ENCODE measurements around the gene NDUFAF8.

The NDUFAF8 gene

DNA sequence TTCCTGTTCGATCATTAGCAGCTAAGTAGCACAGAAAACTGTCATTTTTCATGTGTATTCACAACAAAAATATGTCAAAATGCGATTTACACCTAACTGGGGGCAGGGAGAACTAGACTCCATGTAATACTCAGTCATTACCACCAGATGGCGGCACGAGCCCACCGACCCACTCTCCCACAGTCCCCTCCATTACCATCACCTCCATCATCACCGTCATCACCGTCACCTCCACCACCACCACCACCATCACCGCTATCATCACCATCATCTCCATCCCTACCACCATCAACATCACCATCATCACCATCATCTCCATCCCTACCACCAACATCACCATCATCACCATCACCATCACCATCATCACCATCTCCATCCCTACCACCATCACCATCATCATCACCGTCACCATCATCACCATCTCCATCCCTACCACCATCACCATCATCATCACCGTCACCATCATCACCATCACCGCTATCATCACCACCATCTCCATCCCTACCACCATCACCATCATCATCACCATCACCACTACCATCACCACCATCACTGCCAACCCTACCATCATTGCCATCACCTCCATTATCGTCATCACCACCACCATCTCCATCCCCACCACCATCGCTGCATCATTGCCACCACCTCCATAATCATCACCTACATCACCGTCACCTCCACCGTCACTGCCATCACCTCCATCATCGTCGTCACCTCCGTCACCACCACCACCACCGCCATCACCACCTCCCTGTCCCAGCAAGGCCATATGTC is 14.4 kb downstream of the NDUFAF8 start:
- peak; percentile 34 to 59 (median 50) for DNase-seq

DNA sequence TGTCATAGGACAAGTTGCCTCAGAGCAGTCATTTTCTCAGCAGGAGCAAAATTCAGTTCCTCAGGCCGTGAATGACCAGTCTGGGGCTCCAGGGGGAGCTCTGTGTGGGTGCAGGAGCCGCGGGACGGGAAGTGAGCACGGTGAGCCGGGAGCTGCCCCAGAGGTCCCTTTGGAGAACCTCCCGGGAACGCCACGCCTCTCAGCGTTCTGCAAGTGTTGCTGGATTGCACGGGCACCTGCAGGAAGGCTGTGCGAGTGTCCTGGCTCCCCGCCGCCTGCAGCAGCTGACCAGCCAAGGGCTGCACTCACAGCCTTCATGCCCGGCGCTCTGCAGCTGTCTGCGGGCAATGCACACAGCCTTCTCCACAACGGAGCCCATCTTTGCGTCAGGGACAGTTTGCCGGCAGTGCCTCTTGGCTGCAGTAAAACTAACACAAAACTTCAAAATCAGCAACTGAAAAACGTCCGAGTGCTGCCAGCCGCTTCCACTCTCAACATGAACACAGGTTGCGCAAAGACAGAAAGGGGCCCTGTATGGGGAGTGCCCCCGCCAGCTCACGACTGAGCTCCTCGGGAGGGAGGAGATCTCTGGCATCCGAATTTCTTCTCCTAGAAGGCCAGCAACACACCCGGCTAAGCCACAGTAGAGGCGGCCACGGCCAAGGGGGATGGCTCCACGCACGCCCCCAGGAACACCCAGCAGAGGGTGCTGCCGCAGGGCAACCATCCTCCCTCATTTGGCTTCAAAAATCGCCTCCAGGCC is 16.0 kb downstream of the NDUFAF8 start:
- DNase-seq, result peak; percentile 89 to 93 (median 92)

- peak; percentile 6 to 47 (median 27) for DNase-seq
Measured at GRCh38 chr17:81256616-81257015, 17.5 kb downstream of the NDUFAF8 start.

GRCh38 chr17:81257533-81257932 is 18.4 kb downstream of the NDUFAF8 start:
- DNase-seq, result no peak

GRCh38 chr17:81258292-81258691 is 19.2 kb downstream of the NDUFAF8 start:
- DNase-seq, result no peak

DNA sequence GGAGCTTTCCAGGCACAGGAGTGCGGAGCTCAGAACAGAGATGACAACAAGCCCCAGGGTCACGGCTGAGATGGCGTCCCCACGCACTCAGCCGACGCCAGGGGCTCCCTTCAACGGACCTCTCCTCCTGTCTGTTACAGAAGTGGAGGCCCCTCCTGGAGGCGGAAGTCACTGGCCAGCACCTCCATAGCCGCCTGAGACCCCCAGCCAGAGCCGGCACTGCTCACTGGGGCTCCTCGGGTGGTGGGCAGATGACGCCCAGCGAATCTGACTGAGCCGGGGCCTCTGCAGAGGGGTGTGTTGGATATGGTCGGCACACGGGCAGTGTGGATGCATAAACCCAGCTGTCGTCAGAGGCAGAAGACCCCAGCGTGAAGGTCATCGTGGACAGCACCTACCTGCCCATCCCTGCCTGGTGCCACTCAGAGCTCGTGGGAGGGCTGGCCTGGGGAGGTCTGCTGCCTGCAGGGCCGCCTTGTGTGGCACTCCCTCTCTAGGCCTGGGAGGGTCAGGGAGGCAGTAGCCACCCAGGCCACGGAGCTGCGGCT is 20.0 kb downstream of the NDUFAF8 start:
- no peak for DNase-seq

- no peak for DNase-seq
Measured at GRCh38 chr17:81260171-81260570, 21.1 kb downstream of the NDUFAF8 start.

DNA sequence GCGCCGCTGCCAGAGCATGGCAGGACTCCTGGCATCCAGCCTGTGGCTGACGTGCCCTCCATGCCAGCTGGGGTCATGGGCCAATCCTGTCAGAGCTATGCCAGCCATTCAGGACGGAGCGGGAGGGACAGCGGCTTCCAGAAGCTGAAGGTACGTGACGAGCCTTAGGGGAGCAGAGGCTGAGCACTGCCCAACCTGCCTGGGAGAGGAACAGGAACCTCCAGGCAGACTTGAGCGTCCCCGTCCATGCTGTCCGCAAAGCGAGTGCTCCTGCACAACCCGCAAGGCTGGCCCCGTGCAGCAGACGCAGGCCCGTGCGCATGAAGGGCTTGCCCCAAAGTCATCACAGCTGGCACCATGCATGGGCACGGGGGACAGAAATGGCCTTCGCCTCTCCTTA is 21.5 kb downstream of the NDUFAF8 start:
- DNase-seq, result no peak

GRCh38 chr17:81261096-81261495 is 22.0 kb downstream of the NDUFAF8 start:
- DNase-seq, result no peak

GRCh38 chr17:81261582-81262336 is 22.6 kb downstream of the NDUFAF8 start:
- DNase-seq, result no peak

DNA sequence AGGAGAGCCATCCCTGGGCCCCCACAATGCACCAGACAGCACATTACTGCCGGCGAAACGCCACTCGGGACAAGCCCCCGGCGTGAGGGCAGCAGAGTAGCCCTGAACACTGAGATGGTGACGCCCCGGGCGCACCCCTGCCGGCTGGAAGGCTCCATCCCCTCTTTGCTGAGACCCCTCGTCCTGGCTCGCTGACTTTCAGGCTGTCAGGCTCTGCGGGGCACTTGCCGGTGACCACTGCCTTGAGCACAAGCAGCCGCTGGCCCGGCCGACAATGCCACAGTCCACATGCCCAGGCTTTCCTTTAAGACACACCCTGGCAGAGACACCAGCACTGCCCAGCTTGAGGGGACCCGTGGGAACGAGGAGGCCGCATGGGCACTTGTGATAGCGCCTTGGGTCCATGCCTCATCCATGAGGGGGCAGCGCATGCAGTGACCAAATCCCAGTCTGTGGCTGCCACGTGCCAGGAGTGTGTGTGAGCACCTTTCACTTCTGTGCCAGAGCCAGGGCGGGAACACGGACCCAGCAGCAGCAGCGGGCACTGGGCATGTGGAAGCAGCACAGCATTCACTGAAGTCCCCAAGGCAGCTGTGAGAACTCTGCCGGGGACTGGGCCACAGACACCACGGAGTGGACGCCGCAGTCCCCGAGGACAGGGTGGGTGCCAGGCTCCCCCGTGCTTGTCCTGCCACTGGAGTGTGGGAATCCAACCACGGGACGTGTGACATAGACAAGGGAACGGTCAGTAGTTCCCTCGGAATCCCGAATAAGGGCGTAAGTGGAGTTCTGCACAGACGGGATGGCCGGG is 24.5 kb downstream of the NDUFAF8 start:
- DNase-seq, result no peak

DNA sequence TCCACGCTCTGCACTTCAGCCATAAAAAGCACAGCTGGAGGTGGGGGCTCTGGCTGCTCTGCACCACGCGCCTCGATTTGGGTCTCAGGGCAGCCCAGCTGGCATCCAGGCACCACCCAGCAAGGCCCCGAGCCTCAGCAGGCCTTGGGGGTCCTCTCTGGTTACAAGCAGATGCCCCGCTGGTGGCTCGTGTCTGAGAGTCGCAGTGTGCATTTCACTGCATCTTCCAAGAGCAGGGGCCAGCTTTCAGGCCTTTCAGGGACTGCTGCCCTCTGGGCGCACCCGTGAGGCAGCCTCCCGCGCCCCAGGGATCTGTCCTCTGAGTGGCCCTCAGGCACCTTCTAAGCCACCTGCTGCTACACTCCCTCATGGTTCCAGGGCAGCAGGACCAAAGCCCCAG is 25.5 kb downstream of the NDUFAF8 start:
- DNase-seq, result no peak

GRCh38 chr17:81265576-81265975 is 26.5 kb downstream of the NDUFAF8 start:
- DNase-seq, result no peak

DNA sequence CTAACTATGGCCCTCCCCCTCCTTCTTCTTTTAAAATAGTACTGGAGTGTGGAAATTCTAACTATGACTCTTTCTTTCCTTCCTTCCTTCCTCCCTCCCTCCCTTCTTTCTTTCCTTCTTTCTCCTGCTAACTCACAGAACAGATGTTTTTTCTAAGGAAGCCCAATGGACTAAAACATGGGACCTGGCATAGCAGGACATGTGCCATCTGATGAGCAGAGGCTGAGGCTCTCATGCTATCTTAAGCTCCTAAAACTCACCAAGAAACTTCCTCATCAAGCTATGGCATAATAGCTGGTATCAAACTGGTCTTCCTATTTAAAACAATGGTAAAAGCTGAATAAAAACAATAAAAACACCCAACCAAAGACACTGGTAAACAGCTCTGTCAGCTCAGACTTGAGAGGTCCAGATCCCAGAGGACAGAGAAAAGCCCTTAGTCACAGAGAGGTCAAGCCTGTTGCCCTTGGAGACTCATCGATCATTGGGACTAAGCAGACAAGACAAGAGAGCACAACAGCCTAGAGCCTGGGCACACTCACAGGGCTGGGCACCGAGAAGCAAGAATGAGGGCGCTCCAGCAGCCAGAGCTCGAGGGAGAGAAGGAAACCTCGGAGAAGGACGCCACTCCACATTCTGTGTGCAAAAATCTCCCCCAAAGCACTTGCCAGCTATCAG is 28.4 kb downstream of the NDUFAF8 start:
- DNase-seq, result peak in 3 of 4 experiments; percentile 32 to 44 (median 33)

- DNase-seq, result peak in 2 of 4 experiments; percentile 25 to 37
Measured at GRCh38 chr17:81270279-81270678, 31.2 kb downstream of the NDUFAF8 start.

GRCh38 chr17:81271226-81271625 is 32.1 kb downstream of the NDUFAF8 start:
- DNase-seq, result no peak

- peak; percentile 24 to 62 (median 52) for DNase-seq
Measured at GRCh38 chr17:81272616-81273015, 33.5 kb downstream of the NDUFAF8 start.

DNA sequence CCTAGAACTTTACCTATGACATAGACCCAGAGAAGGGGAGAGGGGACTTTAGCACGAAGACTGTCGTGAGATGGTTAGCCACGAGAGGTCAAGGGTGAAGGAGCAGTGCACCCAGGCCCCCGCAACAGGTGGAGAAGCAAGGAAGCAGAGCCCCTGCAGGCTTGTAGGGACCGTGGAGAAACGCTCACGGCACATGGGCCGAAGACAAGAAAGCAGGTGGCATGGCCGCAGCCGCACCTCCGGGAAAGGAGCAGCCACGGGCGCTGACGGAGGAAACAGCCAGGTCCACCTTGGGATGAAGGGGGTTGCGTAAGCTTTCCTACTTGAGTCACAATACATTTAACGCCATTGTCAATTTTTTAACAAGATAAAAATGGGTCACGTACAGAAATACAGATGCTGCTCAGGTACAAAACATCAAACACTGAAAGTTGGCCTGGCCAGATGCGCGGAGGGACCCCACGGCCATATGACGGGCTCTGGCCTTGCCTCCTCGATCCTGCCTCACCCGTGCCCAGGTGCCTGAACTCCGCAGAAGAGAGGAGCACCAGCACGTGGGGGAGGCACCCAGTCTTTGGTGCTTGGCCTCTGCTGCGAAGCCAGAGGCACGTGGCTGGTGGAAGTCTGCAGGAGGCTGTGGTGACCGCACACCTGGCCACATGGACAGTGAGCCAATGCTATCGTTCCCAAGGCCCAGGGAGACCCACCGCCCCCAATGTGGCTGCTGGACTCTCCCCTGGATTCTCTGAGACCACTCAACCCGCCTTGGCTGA is 34.8 kb downstream of the NDUFAF8 start:
- DNase-seq, result no peak

GRCh38 chr17:81274471-81274855 is 35.3 kb downstream of the NDUFAF8 start:
- DNase-seq, result no peak

DNA sequence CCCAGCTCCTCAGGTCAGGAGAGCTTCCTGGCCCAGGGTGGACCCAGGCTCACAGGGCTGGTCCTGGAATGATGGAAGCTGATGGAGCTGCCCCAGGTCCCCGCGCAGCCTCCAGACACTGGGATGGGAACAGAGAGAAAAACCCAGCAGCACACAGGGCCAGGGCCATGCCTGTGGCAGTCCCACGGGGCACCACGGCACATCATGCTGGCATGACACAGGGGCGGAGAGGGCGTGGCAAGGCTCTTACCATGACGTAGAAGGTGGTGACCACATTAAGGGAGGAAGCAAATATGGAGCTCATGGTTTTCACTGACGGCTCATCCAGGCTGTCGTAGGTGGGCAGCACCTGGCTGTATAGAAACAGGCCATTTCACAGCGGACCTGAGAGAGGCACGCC is 37.7 kb downstream of the NDUFAF8 start:
- no peak for DNase-seq

GRCh38 chr17:81277421-81277820 is 38.3 kb downstream of the NDUFAF8 start:
- DNase-seq, result no peak
